Measurements from ENCODE around the gene RTN4IP1.

The RTN4IP1 gene

DNA sequence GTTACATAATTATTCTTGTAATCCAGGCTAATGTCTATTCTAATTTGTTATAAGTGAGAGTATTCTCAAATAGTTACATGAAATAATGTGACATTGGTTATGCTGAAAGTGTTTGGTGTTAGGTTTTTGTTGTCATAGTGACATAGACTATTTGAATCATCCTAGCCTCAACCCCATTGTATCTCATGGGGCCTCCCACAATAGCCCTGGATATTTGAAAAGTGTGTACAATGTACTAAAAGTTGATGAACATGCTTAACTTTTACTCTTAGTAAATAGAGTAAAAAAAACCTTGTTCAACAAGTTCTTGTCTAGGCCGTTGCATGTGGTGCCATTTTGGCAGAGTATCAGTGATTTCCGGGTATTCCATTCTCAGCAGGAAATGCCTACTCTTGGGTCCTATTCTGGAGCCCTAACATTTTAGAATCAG lies 83.0 kb downstream of the RTN4IP1 start:
- no peak for TF ChIP-seq CTCF (IDR thresholded peaks at IDR 0.05; ENCODE audit: low read depth, low read length, missing control alignments)
- DNase-seq (ENCODE audit: extremely low read depth, low read depth): no peak
- no peak overlapping the region for H3K4me3 ChIP-seq (replicated peaks; ENCODE audit: low read depth, low read length)

- no peak for DNase-seq (ENCODE audit: extremely low read depth, low read depth)
- no peak overlapping the region for H3K4me3 ChIP-seq (replicated peaks; ENCODE audit: low read depth, low read length)
- TF ChIP-seq CTCF (IDR thresholded peaks at IDR 0.05; ENCODE audit: low read depth, low read length, missing control alignments): no peak
These were observed 88.4 kb downstream of the RTN4IP1 start for GRCh38 chr6:106540907-106541306.

GRCh38 chr6:106540432-106540831 lies 88.9 kb downstream of the RTN4IP1 start:
- TF ChIP-seq CTCF (IDR thresholded peaks at IDR 0.05; ENCODE audit: low read depth, low read length, missing control alignments): no peak
- H3K4me3 ChIP-seq (replicated peaks; ENCODE audit: low read depth, low read length): no peak overlapping the region
- no peak for DNase-seq (ENCODE audit: extremely low read depth, low read depth)

DNA sequence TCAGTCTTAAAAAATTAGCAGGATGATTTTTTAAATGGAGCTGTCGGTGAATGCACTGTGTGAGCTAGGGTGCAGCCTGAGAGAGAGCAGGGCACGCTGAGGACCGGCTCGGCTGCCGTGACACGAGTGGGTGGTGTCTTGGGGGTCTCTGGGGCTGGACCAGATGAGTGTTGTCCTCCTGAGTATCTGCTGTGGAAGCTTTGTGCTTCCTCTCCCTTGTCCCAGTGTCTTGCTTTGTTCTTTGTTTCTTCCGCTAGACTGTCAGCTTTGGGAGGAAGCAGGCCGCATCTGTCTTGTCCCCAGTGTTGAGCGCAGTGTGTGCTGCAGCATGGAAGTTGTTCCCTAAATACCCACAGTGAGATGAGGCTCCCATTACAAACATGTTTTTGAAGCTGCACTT lies 89.4 kb downstream of the RTN4IP1 start:
- no peak for TF ChIP-seq CTCF (IDR thresholded peaks at IDR 0.05; ENCODE audit: low read depth, low read length, missing control alignments)
- no peak for DNase-seq (ENCODE audit: extremely low read depth, low read depth)
- H3K4me3 ChIP-seq (replicated peaks; ENCODE audit: low read depth, low read length): no peak overlapping the region

DNA sequence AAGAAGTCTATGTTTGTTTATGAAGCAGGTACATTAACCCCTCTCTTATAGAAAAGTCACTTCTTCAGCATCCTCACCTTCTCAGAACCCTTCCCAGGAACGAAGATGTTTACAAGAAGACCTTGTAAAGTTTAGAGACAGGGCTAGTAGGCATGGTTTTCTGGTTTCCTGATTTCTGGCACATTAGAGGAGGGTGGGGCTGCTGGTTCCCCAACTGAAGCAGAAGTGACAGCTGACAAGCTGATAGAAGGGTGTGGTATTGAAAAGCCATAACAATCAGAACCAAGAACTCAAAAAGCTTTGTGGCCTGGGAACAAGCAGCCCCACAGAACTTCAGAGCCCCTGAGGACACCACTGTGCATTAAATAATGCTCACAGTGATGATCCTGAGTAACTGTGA lies 91.2 kb downstream of the RTN4IP1 start:
- no peak for DNase-seq (ENCODE audit: extremely low read depth, low read depth)
- no peak overlapping the region for H3K4me3 ChIP-seq (replicated peaks; ENCODE audit: low read depth, low read length)
- TF ChIP-seq CTCF (IDR thresholded peaks at IDR 0.05; ENCODE audit: low read depth, low read length, missing control alignments): no peak

DNA sequence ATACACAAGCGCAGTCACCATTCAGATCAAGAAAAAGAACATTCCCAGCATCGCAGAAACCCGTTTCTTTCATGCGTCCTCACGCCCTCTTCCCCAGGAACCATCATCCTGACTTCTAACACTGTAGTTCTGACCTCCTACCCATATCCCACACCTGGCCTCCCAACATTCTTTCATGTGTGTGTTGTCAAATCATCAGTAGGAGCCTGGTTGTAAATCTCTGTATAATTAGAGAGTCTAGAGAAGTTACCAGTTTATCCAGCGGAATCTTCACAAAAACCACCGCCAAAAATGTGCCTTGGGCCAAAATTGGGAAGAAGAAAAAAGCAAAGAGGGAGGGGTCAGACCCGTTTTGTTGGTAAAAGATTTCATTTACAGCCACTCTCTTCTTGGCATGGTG lies 91.6 kb downstream of the RTN4IP1 start:
- no peak for TF ChIP-seq CTCF (IDR thresholded peaks at IDR 0.05; ENCODE audit: low read depth, low read length, missing control alignments)
- DNase-seq (ENCODE audit: extremely low read depth, low read depth): no peak
- no peak overlapping the region for H3K4me3 ChIP-seq (replicated peaks; ENCODE audit: low read depth, low read length)

- DNase-seq (ENCODE audit: extremely low read depth, low read depth): no peak
- no peak overlapping the region for H3K4me3 ChIP-seq (replicated peaks; ENCODE audit: low read depth, low read length)
- no peak for TF ChIP-seq CTCF (IDR thresholded peaks at IDR 0.05; ENCODE audit: low read depth, low read length, missing control alignments)
These were observed 92.4 kb downstream of the RTN4IP1 start for GRCh38 chr6:106536851-106537250.
